Endodermal cell (in vitro differentiated cells): Measurements from ENCODE around the gene TCF12. TPM values are rescaled to one million over a fixed set of nuclear protein-coding genes. Genes with fewer than 3 reads are reported as not detected.
A peak's percentile ranks its signal among the peaks of the same experiment; 100 is the strongest.

Experiments
- DNase-seq: peaks from one replicate; pipeline ENCODE4 v3.0.0-alpha.2; 2017
- H3K27ac ChIP-seq: 2 replicates; pipeline ENCODE4 v1.5.1; 2013; ENCODE audit warnings: mild to moderate bottlenecking, low read depth, low read length, moderate library complexity
- H3K27me3 ChIP-seq: 2 replicates; pipeline ENCODE4 v1.6.1; 2013; ENCODE audit warnings: mild to moderate bottlenecking, low read length, moderate library complexity; ENCODE audit not compliant: insufficient read depth, control insufficient read depth, poor library complexity, severe bottlenecking
- H3K36me3 ChIP-seq: 2 replicates; pipeline ENCODE4 v1.7.0; 2013; ENCODE audit warnings: mild to moderate bottlenecking, low read length, moderate library complexity; ENCODE audit not compliant: control insufficient read depth, insufficient read depth
- H3K4me1 ChIP-seq: one replicate; pipeline ENCODE4 v1.7.0; 2013; ENCODE audit warnings: low read length; ENCODE audit not compliant: control insufficient read depth, insufficient read depth
- H3K4me3 ChIP-seq: 2 replicates; pipeline ENCODE4 v1.5.1; 2013; ENCODE audit warnings: mild to moderate bottlenecking, low read length, moderate library complexity
- H3K9ac ChIP-seq: 2 replicates; pipeline ENCODE4 v1.6.1; 2013; ENCODE audit warnings: mild to moderate bottlenecking, low read length, moderate library complexity; ENCODE audit not compliant: poor library complexity, severe bottlenecking; ENCODE audit errors: extremely low read depth
- H3K9me3 ChIP-seq: 2 replicates; pipeline ENCODE4 v1.6.1; 2013; ENCODE audit warnings: mild to moderate bottlenecking, low read length, moderate library complexity; ENCODE audit not compliant: control insufficient read depth
- H3K27ac Mint-ChIP-seq: 2 replicates; pipeline ENCODE4 v1.8.0; 2020; ENCODE audit warnings: mixed read lengths
- H3K27me3 Mint-ChIP-seq: 2 replicates; pipeline ENCODE4 v1.8.0; 2021; ENCODE audit warnings: mild to moderate bottlenecking, mixed read lengths; ENCODE audit not compliant: insufficient read depth
- H3K36me3 Mint-ChIP-seq: 2 replicates; pipeline ENCODE4 v1.8.0; 2020; ENCODE audit warnings: low read depth, mixed read lengths
- H3K4me1 Mint-ChIP-seq: 2 replicates; pipeline ENCODE4 v1.8.0; 2020; ENCODE audit warnings: mixed read lengths
- H3K4me3 Mint-ChIP-seq: 2 replicates; pipeline ENCODE4 v1.8.0; 2020; ENCODE audit warnings: mild to moderate bottlenecking, moderate library complexity, mixed read lengths
- H3K9me3 Mint-ChIP-seq: 2 replicates; pipeline ENCODE4 v1.8.0; 2020; ENCODE audit warnings: mild to moderate bottlenecking, mixed read lengths
- CTCF ChIP-seq: fragments of 200-600 bp; sonication (generic); conservative IDR thresholded peaks from 2 replicates; pipeline ENCODE4 v1.5.0; 2021; ENCODE audit warnings: antibody characterized with exemption, mild to moderate bottlenecking
- WGBS, 2 experiments: methylation state at CpG; one replicate each; pipeline versions ENCODE4 v1.1.5 to v1.1.7; 2013; ENCODE audit warnings: missing lambda C conversion rate in 2 of 2, mixed read lengths in 1 of 2; ENCODE audit not compliant: insufficient coverage in 1 of 2, insufficient read length in 1 of 2; 5-methylcytosine and 5-hydroxymethylcytosine counted together
- total RNA-seq, 2 donors: library from RNA; stranded (reverse); fragmentation: NEBNext Ultra II Directional in 1 of 2; extraction: Animal tissue kit (Norgen Biotek cat#: 25700) in 1 of 2; gene quantifications; 2 replicates in 1 of 2; 3 replicates in 1 of 2; pipeline ENCODE4 v1.2.1, GENCODE V29; 2021

TCF12 gene
- total RNA-seq, 2 donors from 2014 or later, result 103 to 121 TPM

- H3K36me3 Mint-ChIP-seq, result peaks cover 7% of the 10 kb centered on the region
- 81 to 100% methylated on average over 1 of the region's 1 CpG for WGBS, 2 experiments
- Histone ChIP-seq H3K27ac (no peak overlapping the region), H3K9ac (no peak overlapping the region), H3K9me3 (no peaks in the 10 kb centered on the region), H3K27me3 (no peaks in the 10 kb centered on the region), H3K4me3 (no peak overlapping the region), H3K36me3 (peaks cover 12% of the 10 kb centered on the region), H3K4me1 (peaks cover 3% of the 10 kb centered on the region)
- H3K4me3 Mint-ChIP-seq, result no peak overlapping the region
- H3K27me3 Mint-ChIP-seq, result no peaks in the 10 kb centered on the region
- no peak for DNase-seq
- no peak for TF ChIP-seq CTCF
- peak overlapping the region; percentile 8 for H3K27ac Mint-ChIP-seq
- no peaks in the 10 kb centered on the region for H3K9me3 Mint-ChIP-seq
- peaks cover 14% of the 10 kb centered on the region for H3K4me1 Mint-ChIP-seq
These were observed 71.0 kb downstream of the TCF12 start for GRCh38 chr15:56989411-56989924.

GRCh38 chr15:56991017-56991416 lies 72.6 kb downstream of the TCF12 start:
- H3K4me1 Mint-ChIP-seq, result peaks cover 7% of the 10 kb centered on the region

GRCh38 chr15:56992725-56993124 lies 74.3 kb downstream of the TCF12 start:
- Histone ChIP-seq H3K27me3 (no peaks in the 10 kb centered on the region), H3K4me3 (no peak overlapping the region), H3K9me3 (peaks cover 10% of the 10 kb centered on the region), H3K4me1 (peaks cover 3% of the 10 kb centered on the region), H3K9ac (no peak overlapping the region), H3K27ac (no peak overlapping the region), H3K36me3 (peaks cover 12% of the 10 kb centered on the region)
- no peak for TF ChIP-seq CTCF
- no peak for DNase-seq
- no peak overlapping the region for H3K4me3 Mint-ChIP-seq
- no peak overlapping the region for H3K27ac Mint-ChIP-seq
- peaks cover 7% of the 10 kb centered on the region for H3K4me1 Mint-ChIP-seq
- 93 to 97% methylated on average over 3 of the region's 3 CpGs for WGBS, 2 experiments
- H3K9me3 Mint-ChIP-seq, result no peaks in the 10 kb centered on the region
- H3K27me3 Mint-ChIP-seq, result no peaks in the 10 kb centered on the region
- H3K36me3 Mint-ChIP-seq, result peaks cover 21% of the 10 kb centered on the region

More at GRCh38 chr15:56991017-56991416, 72.6 kb downstream of the TCF12 start:
- H3K9me3 Mint-ChIP-seq, result no peaks in the 10 kb centered on the region
- peaks cover 9% of the 10 kb centered on the region for H3K36me3 Mint-ChIP-seq
- H3K27ac ChIP-seq, result no peak overlapping the region
- H3K27me3 Mint-ChIP-seq, result no peaks in the 10 kb centered on the region
- no peaks in the 10 kb centered on the region for H3K27me3 ChIP-seq
- no peaks in the 10 kb centered on the region for H3K9me3 ChIP-seq
- no peak overlapping the region for H3K4me3 Mint-ChIP-seq
- peaks cover 12% of the 10 kb centered on the region for H3K36me3 ChIP-seq
- no peak overlapping the region for H3K4me3 ChIP-seq
- WGBS, 2 experiments, result 94 to 96% methylated on average over 5 to 6 of the region's 6 CpGs
- no peak for DNase-seq
- no peak overlapping the region for H3K27ac Mint-ChIP-seq
- no peak overlapping the region for H3K9ac ChIP-seq
- no peak for TF ChIP-seq CTCF
- H3K4me1 ChIP-seq, result peaks cover 3% of the 10 kb centered on the region
